HUES48 (cell line): ENCODE measurements around the gene RNASEH2C.
"Not testable (repeated sequence)": the region's sequence is repeated elsewhere in the genome, so short reads cannot be mapped to it uniquely, and the experiment has no call there.

ENCODE experiments used
- H3K27ac ChIP-seq: one replicate; pipeline ENCODE4 v1.7.0; 2013; ENCODE audit warnings: low read depth, low read length, inconsistent platforms
- H3K27me3 ChIP-seq: 2 replicates; pipeline ENCODE4 v1.6.1; 2013; ENCODE audit warnings: mild to moderate bottlenecking, low read length; ENCODE audit not compliant: control insufficient read depth, insufficient read depth
- H3K36me3 ChIP-seq: 2 replicates; pipeline ENCODE4 v1.6.1; 2013; ENCODE audit warnings: low read length; ENCODE audit not compliant: control insufficient read depth, insufficient read depth
- H3K4me1 ChIP-seq: 2 replicates; pipeline ENCODE4 v1.6.1; 2013; ENCODE audit warnings: mild to moderate bottlenecking, low read length; ENCODE audit not compliant: control insufficient read depth, insufficient read depth
- H3K4me3 ChIP-seq: 2 replicates; pipeline ENCODE4 v1.5.1; 2013; ENCODE audit warnings: mild to moderate bottlenecking, low read depth, low read length
- H3K9ac ChIP-seq: 2 replicates; pipeline ENCODE4 v1.6.1; 2013; ENCODE audit warnings: mild to moderate bottlenecking, low read depth, low read length, moderate library complexity
- H3K9me3 ChIP-seq: 2 replicates; pipeline ENCODE4 v1.6.1; 2013; ENCODE audit warnings: low read length; ENCODE audit not compliant: control insufficient read depth, insufficient read depth

Gene RNASEH2C

DNA sequence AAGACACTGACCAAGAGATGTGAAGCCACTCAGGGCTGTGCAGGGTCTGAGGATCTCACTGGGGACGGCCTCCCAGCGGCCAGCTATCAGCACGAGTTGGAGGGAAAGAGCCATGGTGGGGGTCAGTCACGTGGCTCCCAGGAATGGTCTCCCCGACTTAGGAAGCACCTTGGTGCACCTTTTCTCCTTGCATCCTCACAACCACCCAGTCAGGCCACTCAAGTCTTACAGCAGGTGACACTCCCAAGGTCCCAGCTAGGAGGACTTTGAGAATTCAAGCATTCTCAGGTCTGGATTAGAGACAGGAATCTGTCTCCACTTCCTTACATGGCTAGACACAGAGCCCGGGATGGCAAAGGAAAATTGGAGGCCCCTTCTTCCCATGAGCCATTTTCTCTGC is 2.7 kb downstream of the RNASEH2C start:
- Histone ChIP-seq H3K4me3 (no peak overlapping the region), H3K9ac (no peak overlapping the region), H3K36me3 (peaks cover 60% of the 10 kb centered on the region), H3K27me3 (no peaks in the 10 kb centered on the region), H3K9me3 (no peaks in the 10 kb centered on the region), H3K27ac (no peak overlapping the region), H3K4me1 (no peaks in the 10 kb centered on the region)

DNA sequence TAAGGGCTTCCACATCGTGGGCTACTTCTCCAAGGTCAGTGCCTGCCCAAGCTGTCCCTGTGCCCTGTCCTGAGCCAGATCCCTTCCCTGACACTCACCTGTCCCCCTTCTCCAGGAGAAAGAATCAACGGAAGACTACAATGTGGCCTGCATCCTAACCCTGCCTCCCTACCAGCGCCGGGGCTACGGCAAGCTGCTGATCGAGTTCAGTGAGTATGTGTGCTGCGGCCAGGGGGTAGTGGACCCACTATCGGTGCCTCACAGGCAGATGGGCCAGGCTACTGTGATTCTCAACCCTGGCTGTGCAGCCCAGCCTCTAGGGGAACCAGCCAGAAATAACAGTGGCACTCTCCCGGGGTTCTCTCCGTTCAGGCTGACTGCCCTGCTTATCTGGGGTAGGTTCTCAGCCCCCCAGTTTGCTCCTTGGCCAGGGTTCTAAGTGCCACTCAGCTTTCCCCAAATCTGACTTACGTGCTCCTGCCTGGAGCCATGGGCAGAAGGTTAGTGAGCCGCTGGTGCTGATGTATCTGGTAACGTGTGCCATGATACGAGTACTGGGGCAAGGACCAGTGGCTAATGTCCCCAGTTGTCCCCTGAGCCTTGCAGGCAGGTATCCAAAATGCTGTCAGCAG is 3.7 kb downstream of the RNASEH2C start:
- Histone ChIP-seq H3K4me1 (no peaks in the 10 kb centered on the region), H3K27ac (no peak overlapping the region), H3K36me3 (peaks cover 61% of the 10 kb centered on the region), H3K9ac (no peak overlapping the region), H3K27me3 (no peaks in the 10 kb centered on the region), H3K9me3 (no peaks in the 10 kb centered on the region), H3K4me3 (no peak overlapping the region)

DNA sequence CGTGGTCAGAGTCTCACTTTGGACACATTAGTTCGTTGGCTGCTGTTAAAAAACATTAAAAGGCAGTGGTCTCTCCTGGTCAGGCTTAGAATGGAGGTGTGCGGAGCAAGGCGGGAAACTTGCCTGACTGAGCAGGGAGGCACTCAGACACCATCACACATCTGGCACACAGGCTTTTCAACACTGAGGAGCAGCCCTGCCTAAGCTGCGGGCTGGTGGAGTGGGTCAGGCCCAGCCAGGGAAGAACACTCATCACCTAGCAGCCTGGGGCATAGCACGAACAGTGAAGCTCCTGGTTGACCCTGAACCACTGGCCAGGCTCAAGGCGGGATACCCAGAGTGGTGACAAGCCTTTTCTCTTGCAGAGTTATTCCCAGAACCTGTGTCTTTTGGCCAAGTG is 4.3 kb downstream of the RNASEH2C start:
- Histone ChIP-seq H3K4me3 (no peak overlapping the region), H3K4me1 (no peaks in the 10 kb centered on the region), H3K9ac (no peak overlapping the region), H3K27ac (no peak overlapping the region), H3K27me3 (no peaks in the 10 kb centered on the region), H3K9me3 (no peaks in the 10 kb centered on the region), H3K36me3 (peaks cover 61% of the 10 kb centered on the region)

DNA sequence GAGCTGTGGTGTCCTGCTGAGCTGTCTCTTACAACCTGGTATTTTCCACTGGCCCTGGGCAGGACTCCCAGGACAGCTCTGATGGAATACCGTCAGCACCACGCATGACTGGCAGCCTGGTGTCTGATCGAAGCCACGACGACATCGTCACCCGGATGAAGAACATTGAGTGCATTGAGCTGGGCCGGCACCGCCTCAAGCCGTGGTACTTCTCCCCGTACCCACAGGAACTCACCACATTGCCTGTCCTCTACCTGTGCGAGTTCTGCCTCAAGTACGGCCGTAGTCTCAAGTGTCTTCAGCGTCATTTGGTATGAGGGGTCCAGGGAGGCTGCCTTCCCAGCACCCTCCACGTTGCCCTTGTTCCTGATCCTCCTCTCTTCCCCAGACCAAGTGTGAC is 6.2 kb downstream of the RNASEH2C start:
- Histone ChIP-seq H3K9ac (no peak overlapping the region), H3K27me3 (no peaks in the 10 kb centered on the region), H3K36me3 (peaks cover 61% of the 10 kb centered on the region), H3K4me3 (no peak overlapping the region), H3K9me3 (no peaks in the 10 kb centered on the region), H3K27ac (no peak overlapping the region), H3K4me1 (no peaks in the 10 kb centered on the region)

DNA sequence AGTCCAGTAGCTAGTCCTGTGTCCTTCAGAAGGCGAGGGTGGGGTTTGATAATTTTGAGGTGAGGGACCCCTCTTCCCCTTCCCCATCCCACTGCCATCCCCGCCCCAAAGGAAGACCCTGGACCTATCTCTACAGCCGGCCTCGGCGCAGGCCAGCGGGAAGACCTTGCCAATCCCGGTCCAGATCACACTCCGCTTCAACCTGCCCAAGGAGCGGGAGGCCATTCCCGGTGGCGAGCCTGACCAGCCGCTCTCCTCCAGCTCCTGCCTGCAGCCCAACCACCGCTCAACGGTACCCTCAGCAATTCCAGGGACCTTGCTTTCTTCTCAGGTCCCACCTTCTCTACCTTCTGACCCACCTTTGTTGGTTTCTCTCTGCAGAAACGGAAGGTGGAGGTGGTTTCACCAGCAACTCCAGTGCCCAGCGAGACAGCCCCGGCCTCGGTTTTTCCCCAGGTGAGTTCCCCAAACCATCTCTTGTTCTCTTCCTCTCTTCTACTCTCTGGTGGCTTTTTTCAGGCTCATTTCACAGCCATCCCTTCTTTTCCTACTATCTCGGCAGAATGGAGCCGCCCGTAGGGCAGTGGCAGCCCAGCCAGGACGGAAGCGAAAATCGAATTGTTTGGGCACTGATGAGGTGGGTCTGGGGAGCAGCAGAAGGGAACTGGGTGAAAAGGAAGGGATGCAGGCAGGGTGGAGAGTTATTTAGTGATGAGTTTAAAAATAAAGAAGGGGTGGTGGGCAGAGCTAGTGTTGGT is 7.2 kb downstream of the RNASEH2C start:
- H3K4me1 ChIP-seq = no peaks in the 10 kb centered on the region
- H3K9me3 ChIP-seq = no peaks in the 10 kb centered on the region
- no peaks in the 10 kb centered on the region for H3K27me3 ChIP-seq
- peaks cover 53% of the 10 kb centered on the region for H3K36me3 ChIP-seq
- H3K9ac ChIP-seq = no peak overlapping the region
- H3K27ac ChIP-seq = no peak overlapping the region
- H3K4me3 ChIP-seq = no peak overlapping the region

DNA sequence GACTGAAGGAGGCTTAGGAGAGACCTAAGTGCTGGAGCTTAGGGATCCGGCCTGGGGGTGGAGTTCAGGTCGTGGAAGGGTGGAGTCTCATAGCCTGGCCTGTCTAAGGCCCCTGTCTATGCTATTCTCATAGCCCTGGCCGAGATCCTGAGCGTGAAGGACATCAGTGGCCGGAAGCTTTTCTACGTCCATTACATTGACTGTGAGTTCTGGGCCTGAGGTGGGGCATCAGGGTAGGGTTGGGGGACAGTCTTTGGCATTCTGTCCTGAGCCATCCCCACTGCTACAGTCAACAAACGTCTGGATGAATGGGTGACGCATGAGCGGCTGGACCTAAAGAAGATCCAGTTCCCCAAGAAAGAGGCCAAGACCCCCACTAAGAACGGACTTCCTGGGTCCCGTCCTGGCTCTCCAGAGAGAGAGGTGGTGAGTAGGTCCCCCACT is 7.9 kb downstream of the RNASEH2C start:
- Histone ChIP-seq H3K27ac (peak overlapping the region; percentile 99), H3K9me3 (no peaks in the 10 kb centered on the region), H3K27me3 (no peaks in the 10 kb centered on the region), H3K4me1 (no peaks in the 10 kb centered on the region), H3K4me3 (peak overlapping the region; percentile 92), H3K36me3 (peaks cover 46% of the 10 kb centered on the region), H3K9ac (no peak overlapping the region)

DNA sequence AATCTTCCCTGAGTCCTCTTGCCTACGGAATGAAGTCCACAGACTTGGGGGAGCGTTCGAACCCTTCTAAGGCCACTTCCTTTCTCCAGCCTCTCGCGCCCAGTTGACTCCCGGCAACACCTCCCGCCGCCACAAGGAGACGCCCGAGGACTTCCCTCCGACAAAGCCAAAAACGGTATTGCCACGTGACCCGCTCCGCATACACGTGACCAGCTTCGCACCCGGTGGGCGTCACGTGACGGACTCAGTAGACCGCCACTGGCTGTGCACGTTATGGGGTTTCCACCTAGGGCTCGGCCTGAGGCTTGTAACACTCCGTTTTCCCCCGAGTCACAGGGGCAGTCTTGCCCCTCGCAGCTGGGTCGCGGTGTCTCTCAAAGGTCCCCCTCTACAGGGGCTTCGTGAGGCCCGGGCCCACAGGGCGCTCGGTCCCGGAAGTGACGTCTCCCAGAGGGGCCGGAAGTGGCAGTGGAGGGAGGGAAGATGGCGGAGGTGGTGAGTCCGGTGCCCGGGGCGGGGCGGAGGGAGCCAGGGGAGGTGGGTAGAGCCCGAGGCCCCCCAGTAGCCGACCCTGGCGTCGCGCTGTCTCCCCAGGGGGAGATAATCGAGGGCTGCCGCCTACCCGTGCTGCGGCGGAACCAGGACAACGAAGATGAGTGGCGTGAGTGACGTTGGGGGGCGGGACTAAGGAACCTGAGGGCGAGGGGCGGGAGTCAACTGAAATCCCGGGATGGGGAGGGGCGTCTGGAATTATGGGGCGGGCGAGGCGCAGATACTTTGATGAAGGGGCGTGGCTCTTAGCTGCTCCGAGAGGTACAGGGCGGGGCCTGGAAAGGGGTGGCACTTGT is 8.6 kb downstream of the RNASEH2C start, which contains the start of gene KAT5:
TSS of gene KAT5 (plus strand) at position 468 of the 848 bp plus-strand sequence. CDS start at position 484, 16 bp downstream.
- Histone ChIP-seq H3K27me3 (no peaks in the 10 kb centered on the region), H3K27ac (peak within 1 kb of the TSS; percentile 99), H3K4me3 (peak within 1 kb of the TSS; percentile 92), H3K9ac (peak within 1 kb of the TSS; percentile 96), H3K36me3 (peaks cover 40% of the 10 kb centered on the region), H3K4me1 (no peaks in the 10 kb centered on the region), H3K9me3 (no peaks in the 10 kb centered on the region)

DNA sequence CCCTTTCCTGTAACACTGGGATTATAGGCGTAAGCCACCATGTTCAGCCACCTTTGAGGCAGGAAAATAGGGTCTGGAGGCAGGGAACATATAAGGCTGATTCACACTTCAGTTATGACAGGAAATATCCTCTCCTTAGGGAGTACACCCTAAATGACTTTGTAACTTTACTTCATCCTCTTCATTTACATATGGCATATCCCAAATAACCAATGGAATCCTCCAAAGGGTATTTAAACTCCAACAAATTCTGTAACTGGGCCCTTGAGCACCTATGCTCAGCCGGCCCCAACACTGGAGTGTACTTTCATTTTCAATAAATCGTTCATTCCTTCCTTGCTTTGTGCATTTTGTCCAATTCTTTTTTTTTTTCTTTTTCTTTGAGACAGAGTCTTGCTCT is 10.2 kb downstream of the RNASEH2C start:
- no peak overlapping the region for H3K4me3 ChIP-seq

DNA sequence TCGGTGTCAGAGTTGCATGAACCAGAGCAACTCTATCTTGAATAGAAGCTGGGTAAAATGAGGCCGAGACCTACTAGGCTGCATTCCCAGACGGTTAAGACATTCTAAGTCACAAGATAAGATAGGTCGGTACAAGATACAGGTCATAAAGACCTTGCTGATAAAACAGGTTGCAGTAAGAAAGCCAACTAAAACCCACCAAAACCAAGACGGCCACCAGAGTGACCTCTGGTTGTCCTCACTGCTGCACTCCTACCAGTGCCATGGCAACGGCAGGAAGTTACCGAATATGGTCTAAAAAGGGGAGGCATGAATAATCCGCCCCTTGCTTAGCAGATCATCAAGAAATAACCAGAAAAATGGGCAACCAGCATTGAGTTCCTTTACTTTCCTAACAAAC is 10.9 kb downstream of the RNASEH2C start:
- H3K9ac ChIP-seq = no peak overlapping the region
- no peaks in the 10 kb centered on the region for H3K27me3 ChIP-seq
- H3K36me3 ChIP-seq = peaks cover 18% of the 10 kb centered on the region
- no peaks in the 10 kb centered on the region for H3K4me1 ChIP-seq
- H3K27ac ChIP-seq = no peak overlapping the region
- no peak overlapping the region for H3K4me3 ChIP-seq
- no peaks in the 10 kb centered on the region for H3K9me3 ChIP-seq

More for the DNA sequence above, 10.2 kb downstream of the RNASEH2C start:
- Histone ChIP-seq H3K9me3 (no peaks in the 10 kb centered on the region), H3K4me1 (no peaks in the 10 kb centered on the region), H3K27ac (no peak overlapping the region), H3K36me3 (peaks cover 25% of the 10 kb centered on the region), H3K27me3 (no peaks in the 10 kb centered on the region), H3K9ac (no peak overlapping the region)

DNA sequence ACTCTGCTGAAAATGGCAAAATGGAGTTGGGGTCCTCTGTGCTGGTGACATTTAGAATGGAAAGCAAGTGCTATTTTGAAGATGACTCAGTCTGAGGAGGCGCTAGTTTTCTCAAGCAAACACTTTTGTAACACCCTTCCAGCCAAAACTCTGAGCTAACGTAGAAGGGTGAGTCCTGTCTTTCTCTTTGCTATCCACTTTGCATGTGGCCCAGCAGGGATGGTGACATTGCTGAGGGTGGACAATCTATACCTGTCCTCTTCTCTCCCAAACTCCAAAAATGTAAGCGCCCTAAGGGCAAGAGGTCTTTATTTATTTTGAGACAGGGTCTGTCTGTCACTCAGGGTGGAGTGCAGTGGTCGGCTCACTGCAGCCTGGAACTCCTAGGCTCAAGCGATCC is 12.1 kb downstream of the RNASEH2C start:
- Histone ChIP-seq H3K4me1 (no peaks in the 10 kb centered on the region), H3K27me3 (no peaks in the 10 kb centered on the region)

DNA sequence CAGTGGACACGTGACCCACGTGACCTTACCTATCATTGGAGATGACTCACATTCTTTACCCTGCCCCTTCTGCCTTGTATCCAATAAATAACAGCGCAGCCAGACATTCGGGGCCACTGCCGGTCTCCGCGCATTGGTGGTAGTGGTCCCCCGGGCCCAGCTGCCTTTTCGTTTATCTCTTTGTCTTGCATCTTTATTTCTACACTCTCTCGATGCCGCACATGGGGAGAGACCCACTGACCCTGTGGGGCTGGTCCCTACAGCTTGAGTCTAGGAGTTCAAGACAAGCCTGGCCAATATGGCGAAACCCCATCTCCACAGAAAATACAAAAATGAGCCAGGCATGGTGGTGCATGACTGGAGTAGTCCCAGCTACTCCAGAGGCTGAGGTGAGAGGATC is 13.6 kb downstream of the RNASEH2C start:
- not testable (repeated sequence) for H3K4me3 ChIP-seq, H3K9ac ChIP-seq, H3K27ac ChIP-seq, H3K4me1 ChIP-seq, H3K27me3 ChIP-seq, H3K36me3 ChIP-seq, H3K9me3 ChIP-seq

More for the DNA sequence above, 12.1 kb downstream of the RNASEH2C start:
- Histone ChIP-seq H3K4me3 (no peak overlapping the region), H3K27ac (no peak overlapping the region), H3K9ac (no peak overlapping the region), H3K9me3 (no peaks in the 10 kb centered on the region), H3K36me3 (peaks cover 6% of the 10 kb centered on the region)
